GM20431 (cell line): Measurements from ENCODE around the gene ZNF43.
"Not testable (repeated sequence)": the region's sequence is repeated elsewhere in the genome, so short reads cannot be mapped to it uniquely, and the experiment has no call there.

Experiments used
- in situ Hi-C: fragments of 300-500 bp; cut with MseI, MboI; formaldehyde crosslinking; loops from one replicate; pipeline ENCODE4 v1.15.0; 2020; ENCODE audit warnings: low sequenced_read_pairs; ENCODE audit not compliant: unreplicated experiment

The ZNF43 gene

GRCh38 chr19:21835810-21836444 is at the start of gene ZNF43:
Gene ZNF43, minus strand, starts transcription at chr19:21836182. Its CDS starts 144 bp downstream, at chr19:21836038.
- in situ Hi-C loops, result no loop called here

DNA sequence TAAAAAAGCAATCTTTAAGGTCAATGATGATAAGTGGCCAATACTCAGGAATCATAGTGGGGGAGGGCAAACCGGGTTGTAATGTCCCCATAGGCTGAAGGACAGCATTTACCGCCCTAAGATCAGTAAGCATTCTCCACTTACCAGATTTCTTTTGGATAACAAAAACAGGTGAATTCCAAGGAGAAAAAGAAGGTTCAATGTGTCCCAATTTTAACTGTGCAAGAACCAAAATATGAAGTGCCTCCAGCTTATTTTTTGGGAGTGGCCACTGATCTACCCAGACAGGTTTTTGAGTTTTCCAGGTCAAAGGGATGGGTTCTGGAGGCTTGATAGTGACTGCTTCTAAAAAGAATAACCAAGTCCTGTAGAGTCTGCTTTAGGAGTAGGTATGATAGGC is 49.5 kb upstream of the ZNF43 start:
- in situ Hi-C loops, result not testable (repeated sequence)

DNA sequence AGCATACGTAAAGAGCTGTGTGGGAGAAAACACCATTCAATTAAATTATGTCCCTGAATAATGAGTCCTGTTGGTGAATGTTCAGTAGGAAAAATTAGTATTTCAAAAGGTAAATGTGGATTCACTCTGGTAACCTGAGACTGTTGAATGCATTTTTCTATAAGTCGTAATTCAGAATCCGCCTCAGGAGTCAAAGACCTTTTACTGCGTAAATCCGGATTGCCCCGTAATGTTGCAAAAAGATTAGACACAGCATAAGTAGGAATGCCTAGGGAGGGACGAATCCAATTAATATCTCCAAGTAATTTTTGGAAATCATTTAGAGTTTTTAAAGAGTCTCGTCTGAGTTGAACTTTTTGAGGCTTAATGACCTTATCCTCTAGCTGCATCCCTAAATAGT is 48.8 kb upstream of the ZNF43 start:
- in situ Hi-C loops, result not testable (repeated sequence)

DNA sequence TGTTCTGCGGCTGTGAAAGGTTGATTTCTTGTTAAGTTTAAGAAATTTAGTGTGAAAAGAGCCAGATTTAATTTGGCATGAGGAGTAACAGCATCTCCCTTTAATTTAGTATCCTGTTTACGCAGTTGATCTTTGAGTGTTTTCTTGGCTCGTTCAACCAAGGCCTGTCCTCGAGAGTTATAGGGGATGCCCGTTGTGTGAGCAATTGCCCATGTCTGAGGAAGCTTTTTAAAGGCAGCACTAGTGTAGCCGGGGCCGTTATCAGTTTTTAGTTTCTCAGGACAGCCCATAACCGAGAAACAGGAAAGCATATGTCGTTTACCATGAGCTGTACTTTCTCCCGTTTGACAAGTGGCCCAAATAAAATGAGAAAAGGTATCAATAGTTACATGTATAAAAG is 47.5 kb upstream of the ZNF43 start:
- in situ Hi-C loops, result no loop called here

GRCh38 chr19:21880761-21881160 is 44.8 kb upstream of the ZNF43 start:
- in situ Hi-C loops, result not testable (repeated sequence)

- in situ Hi-C loops, result no loop called here
These were observed 42.7 kb upstream of the ZNF43 start for GRCh38 chr19:21878646-21879045.

DNA sequence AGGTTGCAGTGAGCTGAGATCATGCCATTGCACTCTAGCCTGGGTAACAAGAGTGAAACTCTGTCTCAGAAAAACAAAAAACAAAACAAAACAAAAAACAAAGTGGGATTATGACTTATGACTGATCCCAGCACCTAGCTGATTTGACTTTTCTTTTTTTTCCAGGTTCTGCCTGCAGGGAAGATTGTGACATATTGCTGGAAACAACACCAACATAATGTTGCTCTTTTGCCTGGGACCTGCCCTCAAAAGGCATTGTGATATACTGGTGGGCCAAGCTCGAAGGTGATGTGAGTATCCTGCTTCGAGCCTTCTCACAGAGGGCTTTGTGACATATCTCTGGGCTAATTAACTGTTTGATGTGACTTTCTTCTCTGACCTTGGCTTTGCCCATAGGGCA is 42.0 kb upstream of the ZNF43 start:
- in situ Hi-C loops, result no loop called here

GRCh38 chr19:21876608-21877007 is 40.6 kb upstream of the ZNF43 start:
- in situ Hi-C loops, result not testable (repeated sequence)

- in situ Hi-C loops, result no loop called here
These were observed 21.0 kb upstream of the ZNF43 start for GRCh38 chr19:21856773-21857514.

GRCh38 chr19:21851596-21852345 is 15.8 kb upstream of the ZNF43 start:
- in situ Hi-C loops, result no loop called here

- in situ Hi-C loops, result no loop called here
These were observed 14.8 kb upstream of the ZNF43 start for GRCh38 chr19:21850656-21851255.

DNA sequence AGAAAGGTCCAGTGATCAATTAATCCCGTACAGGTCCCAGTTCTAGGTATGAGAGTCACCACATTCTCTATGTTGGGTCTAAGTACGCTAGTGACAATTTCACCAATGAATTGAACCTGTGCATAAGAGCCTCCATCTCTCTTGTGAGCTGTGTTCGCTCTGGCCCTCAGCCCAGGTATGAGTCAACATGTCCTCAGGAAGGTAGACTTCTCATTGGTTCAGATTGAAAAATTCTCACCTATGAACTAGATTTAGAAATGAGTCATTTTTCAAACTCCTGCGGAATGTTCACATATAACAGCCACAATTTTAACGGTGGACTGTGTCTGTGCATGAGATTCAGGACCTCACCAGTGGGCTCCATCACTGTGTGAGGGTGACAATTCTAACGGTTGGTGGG is 12.7 kb upstream of the ZNF43 start:
- in situ Hi-C loops, result no loop called here

DNA sequence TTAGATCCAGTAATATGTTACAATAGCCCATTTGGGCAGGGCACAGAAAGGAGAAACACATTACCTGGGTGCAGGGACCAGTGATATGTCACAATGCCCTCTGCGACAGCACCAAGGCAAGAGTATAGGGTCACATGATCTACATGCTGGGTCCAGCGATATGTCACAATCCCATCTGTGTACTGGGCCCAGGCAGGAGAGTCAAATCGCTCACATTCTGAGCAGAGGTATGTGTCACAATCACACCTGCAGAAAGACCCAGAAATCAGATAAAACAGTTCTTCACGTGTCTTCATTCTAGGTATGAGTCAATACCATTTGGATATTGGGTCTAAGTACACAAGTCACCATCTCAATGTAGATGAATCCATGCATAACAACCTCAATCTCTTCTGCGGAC is 7.1 kb upstream of the ZNF43 start:
- in situ Hi-C loops, result no loop called here

DNA sequence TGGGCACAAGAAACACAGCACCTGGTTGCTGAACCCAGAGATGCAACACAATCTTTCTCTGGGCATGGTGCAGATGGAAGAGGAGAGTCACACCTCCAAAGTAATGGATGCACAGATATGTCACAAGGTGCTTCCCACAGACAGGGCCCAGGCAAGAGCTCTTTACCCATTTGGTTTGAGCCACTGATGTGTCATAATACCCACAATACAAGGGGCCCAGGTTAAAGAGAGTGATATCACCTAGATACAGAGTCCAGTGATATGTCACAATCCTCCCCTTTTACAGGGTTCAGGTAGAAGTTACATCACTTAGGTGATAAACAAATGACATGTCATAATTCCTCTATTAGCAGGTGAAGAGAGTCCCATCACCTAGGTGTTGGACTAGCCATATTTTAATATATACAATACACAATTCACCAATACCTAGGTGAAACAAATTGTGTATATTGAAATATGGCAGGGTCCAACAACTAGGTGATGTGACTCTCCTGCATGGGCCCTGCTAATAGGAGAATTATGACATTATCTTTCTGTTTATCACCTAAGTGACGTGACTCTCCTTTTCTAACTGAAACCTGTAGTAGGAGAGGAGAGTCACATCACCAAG is 5.6 kb upstream of the ZNF43 start:
- in situ Hi-C loops, result no loop called here

GRCh38 chr19:21841081-21841480 is 5.1 kb upstream of the ZNF43 start:
- in situ Hi-C loops, result no loop called here

DNA sequence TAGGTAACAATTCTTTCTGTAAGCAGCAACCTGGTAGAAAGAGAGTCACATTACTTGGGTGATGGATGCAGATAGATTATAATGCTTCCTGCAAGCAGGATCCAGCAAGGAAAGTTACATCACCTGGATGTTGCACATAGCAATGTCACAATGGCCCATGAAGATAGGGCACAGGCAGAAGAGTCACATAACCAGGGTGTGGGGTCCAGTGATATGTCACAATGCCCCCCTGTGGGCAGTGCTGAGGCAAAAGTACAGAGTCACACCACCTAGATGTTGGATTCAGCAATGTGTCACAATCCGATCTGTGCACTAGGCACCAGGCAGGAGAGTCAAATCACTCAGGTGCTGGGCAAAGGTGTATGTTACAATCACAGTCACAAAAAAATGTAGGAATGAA is 4.0 kb upstream of the ZNF43 start:
- in situ Hi-C loops, result no loop called here

DNA sequence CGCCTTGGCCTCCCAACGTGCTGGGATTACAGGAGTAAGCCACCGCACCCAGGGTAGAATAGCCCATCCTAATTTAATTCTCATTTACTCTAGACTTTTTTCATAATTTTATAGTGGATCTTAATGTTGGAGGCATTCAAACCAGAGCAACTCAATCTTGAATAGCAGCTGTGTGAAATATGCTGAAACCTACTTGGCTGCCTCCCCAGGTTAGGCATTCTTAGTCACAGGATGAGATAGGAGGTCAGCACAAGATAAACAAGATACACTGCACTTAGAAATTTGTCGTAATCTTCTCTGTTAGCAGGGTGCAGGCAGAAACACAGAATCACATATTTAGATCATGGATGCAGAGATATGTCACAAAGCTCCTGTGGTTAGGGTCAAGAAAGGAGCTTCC is 2.7 kb upstream of the ZNF43 start:
- in situ Hi-C loops, result no loop called here

DNA sequence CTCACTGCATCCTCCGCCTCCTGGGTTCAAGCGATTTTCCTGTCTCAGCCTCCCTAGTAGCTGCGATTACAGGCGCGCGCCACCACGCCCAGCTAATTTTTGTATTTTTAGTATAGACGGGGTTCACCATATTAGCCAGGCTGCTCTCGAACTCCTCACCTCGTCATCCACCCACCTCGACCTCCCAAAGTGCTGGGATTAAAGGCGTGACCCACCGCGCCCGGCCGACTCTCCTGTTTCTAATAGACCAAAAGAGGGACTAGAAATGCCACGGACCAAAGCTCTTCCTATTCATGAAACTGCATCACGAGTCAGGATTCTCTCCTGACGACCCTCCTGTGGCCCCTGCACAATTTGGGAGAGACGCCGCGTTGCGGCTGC is 563 bp downstream of the ZNF43 start:
- in situ Hi-C loops, result no loop called here

- in situ Hi-C loops, result no loop called here
These were observed 2.2 kb downstream of the ZNF43 start for GRCh38 chr19:21833733-21834132.

- in situ Hi-C loops, result no loop called here
These were observed 11.3 kb downstream of the ZNF43 start for GRCh38 chr19:21824679-21825078.
